Stimulated activated CD4-positive, alpha-beta T cell treated with anti-CD3 and anti-CD28 coated beads, Interleukin-1b, Interleukin-23, amount 100 ng/mL, for 4 hours (primary cell): ENCODE data around the gene PDP2.
"Not testable (repeated sequence)": the region's sequence is repeated elsewhere in the genome, so short reads cannot be mapped to it uniquely, and the experiment has no call there.

Experiments
- DNase-seq, 2 donors: peaks; one replicate each; pipeline ENCODE4 v3.0.0-alpha.2; 2020; ENCODE audit warnings: low read depth in 2 of 2

The PDP2 gene

DNA sequence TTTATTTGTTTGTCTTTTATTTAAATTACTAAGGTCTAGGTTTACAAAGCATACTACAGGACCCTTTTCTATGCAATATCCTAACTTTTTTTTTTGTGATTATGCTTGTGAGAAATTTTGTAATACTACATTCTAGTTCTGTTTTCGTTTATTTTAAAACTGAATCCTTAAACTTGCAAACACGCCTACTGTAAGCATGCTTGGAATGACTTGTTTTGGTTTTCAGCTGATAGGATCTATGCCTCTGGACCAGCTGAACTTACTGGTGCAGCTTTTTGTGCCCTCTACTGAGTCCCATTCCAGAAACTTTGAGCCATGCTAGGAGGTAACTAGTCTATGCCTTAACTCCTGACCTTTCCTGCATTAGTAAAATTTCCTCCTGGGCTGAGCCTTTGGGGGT is 6.0 kb downstream of the PDP2 start:
- DNase-seq, result no peak

- DNase-seq, result no peak
Measured at GRCh38 chr16:66886914-66887313, 6.6 kb downstream of the PDP2 start.

- no peak for DNase-seq
Measured at GRCh38 chr16:66888647-66889615, 8.6 kb downstream of the PDP2 start.

DNA sequence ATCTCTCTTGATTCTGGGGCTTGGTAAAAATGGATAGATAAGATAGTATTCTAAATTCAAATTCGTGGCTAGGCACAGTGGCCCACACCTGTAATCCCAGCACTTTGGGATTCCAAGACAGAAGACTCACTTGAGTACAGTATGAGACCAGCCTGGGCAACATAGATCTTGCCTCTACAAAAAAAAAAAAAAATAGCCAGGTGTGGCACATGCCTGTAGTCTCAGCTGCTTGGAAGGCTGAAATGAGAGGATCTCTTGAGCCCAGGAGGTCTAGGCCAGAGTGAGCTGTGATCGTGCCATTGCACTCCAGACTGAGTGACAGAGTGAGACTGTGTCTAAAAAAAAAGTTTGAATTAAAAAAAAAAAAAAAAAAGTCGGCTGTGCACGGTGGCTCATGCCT is 9.3 kb downstream of the PDP2 start:
- DNase-seq, result no peak

DNA sequence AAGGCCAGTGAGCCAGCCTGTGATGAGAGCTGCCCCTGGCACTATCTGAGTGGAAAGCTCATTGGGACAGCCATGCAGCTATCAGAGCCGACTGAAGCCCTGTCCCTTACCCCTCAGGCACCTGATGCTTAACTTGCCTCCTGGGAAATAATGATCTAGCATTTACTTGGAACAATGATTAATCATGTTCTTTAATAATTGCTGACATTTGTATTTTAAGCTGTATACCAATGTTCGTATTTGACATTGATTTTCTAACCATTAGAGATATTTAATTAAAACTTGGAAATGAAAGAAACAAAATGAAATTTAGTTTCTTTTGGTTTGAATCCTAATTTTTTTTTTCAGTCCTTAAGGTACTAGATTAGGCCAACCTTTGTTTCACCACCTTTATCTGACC is 10.5 kb downstream of the PDP2 start:
- no peak for DNase-seq

DNA sequence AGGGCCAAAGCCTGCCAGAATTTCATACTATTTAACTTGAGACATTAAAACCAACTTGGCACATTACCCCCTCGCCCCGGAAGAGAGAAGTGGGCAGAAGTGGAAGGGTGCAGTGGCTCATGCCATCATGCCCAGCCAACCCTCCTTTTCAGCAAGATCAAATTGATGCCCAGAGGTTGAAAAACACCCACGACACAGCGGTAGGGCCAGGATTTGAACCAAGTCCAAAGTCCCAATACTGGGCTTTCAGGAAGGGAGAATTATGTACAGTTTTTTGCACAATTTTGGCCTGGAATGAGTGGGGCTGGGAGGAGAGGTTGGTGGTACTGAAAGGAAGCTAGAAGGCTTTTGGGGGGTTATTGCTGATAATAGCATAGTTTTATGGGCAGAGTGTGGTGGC is 11.0 kb downstream of the PDP2 start:
- DNase-seq, result no peak

DNA sequence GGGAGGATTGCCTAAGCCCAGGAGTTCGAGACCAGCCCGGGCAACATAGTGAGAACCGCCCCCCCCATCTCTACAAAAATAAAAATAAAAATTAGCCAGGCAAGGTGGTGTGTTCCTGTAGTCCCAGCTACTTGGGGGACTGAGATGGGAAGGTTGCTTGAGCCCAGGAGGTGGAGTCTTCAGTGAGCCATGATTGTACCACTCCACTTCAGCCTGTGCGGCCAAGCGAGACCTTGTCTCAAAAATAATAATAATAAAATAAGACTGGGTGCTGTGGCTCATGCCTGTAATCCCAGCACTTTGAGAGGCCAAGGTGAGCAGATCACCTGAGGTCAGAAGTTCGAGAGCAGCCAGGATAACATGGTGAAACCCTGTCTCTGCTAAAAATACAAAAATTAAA is 11.5 kb downstream of the PDP2 start:
- no peak for DNase-seq

- DNase-seq, result no peak
Measured at GRCh38 chr16:66894055-66894454, 13.7 kb downstream of the PDP2 start.

GRCh38 chr16:66894948-66895688 is 14.8 kb downstream of the PDP2 start:
- peak; percentile 37 to 43 for DNase-seq

DNA sequence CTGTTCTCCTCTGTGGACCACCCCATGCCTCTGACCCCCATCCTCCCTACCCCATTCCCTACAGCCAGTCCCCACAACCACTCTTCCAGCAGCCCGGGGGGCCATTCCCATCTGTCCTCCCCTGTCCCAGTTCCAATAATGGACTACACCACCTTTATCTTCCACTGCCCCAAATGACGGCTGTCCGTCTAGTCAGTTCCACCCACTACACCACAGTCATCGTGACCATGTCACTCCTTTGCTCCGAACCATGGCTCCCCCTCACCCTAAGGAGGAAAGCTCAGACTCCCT is 15.3 kb downstream of the PDP2 start:
- DNase-seq, result no peak

DNA sequence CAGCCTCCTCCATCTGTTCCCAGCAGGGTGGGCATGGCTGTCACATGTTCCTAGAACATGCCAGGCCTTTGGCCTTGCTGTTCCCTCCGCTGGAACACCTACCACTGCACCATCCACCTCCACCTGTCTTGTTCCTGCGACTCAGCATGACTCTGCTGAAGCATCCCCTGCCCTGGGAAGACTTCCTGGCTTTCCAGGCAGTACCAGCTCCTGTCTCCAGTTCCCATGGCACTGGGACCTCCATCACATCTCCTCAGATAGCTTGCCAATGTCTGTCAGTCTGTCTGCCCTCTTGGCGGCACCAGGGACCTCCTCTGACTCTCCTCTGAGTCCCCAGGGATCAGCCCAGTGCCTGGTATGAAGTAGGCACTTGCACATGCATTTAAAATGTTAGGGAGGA is 15.7 kb downstream of the PDP2 start:
- no peak for DNase-seq

DNA sequence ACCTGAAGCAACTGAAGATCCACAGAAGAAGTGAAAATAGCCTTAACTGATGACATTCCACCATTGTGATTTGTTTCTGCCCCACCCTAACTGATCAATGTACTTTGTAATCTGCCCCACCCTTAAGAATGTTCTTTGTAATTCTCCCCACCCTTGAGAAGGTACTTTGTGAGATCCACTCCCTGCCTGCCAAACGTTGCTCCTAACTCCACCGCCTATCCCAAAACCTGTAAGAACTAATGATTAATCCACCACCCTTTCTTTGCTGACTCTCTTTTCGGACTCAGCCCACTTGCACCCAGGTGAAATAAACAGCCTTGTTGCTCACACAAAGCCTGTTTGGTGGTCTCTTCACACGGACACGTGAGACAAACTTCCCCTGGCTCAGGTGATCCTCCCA is 16.4 kb downstream of the PDP2 start:
- DNase-seq, result not testable (repeated sequence)

DNA sequence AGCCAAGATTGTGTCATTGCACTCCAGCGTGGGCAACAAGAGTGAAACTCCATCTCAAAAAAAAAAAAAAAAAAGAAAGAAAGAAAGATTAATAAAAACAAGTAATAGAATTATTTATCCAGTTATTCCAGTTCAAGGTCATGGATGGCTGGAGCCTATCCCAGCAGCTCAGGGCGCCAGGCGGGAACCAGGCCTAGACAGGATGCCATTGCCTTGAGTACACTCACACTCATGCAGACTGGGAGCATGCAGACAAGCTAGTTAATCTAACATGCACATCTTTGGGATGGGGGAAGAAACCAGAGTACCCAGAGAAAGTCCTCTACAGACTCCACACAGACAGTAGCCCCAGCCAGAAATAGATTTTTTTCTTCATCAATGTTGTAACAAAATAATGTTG is 17.9 kb downstream of the PDP2 start:
- DNase-seq, result no peak

DNA sequence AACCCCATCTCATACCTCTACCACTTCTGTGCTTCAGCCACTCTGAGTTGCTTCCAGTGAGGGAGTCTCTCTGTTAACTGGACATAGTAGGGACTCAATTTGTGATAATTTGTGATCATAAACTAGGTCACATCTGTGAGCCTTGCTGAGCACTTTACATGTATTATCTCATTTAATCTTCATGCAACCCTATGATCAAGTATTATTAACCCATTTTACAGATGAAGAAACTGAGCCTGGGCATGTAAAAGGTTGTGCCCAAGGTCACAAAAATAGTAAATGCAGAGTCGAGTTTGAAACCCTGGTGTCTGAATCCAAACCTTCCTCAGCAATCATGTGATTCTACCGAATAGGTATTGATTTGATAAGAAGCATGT is 18.6 kb downstream of the PDP2 start:
- no peak for DNase-seq

GRCh38 chr16:66899310-66899944 is 19.1 kb downstream of the PDP2 start:
- DNase-seq, result no peak

DNA sequence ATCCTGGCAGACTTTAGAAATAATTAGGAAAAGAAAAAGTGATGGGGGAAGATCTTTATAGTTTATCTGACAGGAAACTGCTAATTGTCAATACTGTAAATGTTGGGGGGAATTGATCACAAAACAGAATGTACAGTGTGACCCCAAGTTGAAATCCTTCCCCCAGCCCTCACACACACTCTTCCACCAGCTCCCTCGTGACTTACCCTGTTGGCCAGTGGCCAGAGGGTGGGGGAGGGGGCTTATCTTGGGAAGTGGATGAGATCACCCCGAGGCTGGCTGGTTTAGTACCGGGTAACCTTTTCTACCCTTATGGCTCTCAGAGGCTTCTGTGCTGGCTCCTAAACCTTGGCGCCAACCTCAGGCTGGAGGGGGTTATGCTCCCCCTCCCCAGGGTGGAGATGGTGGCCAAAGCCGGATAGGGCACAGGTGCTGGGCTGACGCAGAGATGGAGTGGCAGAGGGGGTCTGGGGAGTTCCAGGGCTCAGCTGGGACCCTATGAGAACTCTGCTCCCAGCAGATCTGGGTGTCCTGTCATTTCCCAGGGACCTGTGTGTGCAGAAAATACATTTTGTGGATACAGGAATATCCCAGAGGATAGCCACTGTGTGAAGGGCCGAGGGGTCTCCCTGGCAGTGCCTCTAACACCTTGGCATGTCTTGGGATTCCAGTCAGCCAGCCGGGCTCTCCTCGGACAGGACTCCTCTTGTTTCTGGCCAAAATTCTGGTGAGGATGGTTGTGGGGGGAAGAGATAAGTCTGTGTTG is 19.8 kb downstream of the PDP2 start:
- no peak for DNase-seq

GRCh38 chr16:66900721-66901441 is 20.6 kb downstream of the PDP2 start:
- no peak for DNase-seq

- DNase-seq, result no peak
Measured at GRCh38 chr16:66901626-66902025, 21.3 kb downstream of the PDP2 start.

DNA sequence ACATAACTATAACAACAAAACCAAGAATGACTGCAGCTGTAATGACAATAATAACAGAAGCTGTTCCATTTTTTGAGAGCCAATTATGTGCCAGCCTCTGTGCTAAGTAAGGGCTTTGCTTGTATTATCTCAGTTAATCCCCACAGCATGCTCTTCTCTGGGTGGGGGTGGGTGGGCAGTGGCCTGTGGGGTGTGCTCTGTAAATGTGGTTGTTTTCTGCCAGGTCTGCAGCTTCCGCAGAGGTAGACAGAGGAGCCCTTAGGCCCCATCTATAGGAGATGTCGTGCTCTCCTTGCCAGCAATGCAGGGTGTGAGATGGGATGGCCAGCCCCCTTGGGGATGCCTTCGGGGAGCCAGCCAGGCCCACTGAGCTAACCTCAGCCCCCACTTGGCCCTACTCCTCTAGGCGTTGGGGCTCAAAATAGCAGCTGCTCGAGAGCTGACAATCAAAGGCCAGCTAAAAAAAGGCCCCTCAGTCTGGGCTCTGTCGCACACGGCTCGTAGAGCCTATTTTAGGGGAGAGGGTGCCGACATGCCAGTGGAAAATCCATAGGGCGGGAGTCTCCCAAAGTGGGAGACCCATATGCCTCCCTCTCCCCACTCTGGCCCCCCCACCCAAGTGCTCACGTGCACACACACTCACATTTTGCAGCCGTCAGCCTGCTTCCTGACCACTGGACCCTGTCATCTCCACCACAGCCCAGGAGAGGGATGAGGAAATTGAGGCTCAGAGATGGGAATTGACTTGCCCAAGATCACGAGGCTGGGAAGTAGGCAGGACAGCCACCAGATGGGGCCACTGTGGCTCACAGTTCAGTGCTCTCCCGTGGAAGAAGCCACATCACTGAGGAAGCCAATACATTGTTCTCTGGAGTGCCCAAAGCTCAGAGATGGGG is 22.6 kb downstream of the PDP2 start:
- no peak for DNase-seq
